Epithelial cell of umbilical artery (primary cell): Measurements from ENCODE around the gene SNCB. TPM values are rescaled to one million over a fixed set of nuclear protein-coding genes. Genes with fewer than 3 reads are reported as not detected.

Experiments
- total RNA-seq: library from RNA; depleted of rRNA; stranded (reverse); fragments of >200 nt; gene quantifications from 2 replicates; pipeline ENCODE4 v1.2.3, GENCODE V29; 2014

SNCB gene
- not detected in 2 replicates for total RNA-seq

DNA sequence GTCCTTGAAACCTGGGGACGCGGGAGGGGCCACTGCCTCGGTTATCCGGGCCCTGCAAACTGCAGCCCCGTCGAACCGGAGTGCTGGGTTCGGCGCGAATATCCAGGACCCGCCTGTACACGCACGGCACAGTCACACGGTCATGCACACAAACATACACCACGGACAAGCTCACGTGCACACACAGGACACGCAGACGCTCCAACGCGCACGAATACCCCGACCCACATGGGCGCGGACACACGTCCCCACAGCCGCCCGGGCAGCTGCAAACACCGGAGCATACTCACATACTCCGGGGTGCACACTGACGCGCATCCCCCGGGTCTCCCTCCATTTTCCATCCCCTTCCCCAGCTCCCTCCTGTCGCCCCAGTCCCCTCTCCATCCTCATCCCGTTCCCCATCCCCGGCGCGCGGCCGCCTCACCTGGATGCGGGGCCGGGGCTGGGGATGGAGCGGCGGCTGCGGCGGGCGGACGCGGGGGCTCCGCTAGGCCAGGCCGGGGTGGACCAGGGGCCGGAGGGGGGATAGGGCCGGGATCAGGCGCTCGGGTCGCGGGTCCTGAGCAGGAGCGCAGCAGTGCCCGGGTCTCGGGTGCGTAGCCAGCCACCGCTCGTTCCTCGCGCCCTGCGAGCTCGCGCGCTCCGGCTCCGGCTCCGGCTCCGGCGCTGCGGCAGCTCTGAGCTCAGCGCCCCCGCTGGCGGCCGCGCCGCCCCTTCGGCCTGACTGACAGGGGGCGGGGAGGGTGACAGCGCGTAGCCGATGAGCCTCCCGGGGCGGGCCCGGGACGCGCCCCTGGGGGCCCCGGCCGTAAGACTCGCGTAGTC lies at the start of gene SNCB, which contains the start of gene EIF4E1B:
TSS of gene SNCB (minus strand) at position 682 of the 828 bp plus-strand sequence. CDS start 880 bp downstream, outside the sequence.
TSS of gene EIF4E1B (plus strand) at position 823 of the 828 bp plus-strand sequence. CDS start 12,113 bp downstream, outside the sequence.

DNA sequence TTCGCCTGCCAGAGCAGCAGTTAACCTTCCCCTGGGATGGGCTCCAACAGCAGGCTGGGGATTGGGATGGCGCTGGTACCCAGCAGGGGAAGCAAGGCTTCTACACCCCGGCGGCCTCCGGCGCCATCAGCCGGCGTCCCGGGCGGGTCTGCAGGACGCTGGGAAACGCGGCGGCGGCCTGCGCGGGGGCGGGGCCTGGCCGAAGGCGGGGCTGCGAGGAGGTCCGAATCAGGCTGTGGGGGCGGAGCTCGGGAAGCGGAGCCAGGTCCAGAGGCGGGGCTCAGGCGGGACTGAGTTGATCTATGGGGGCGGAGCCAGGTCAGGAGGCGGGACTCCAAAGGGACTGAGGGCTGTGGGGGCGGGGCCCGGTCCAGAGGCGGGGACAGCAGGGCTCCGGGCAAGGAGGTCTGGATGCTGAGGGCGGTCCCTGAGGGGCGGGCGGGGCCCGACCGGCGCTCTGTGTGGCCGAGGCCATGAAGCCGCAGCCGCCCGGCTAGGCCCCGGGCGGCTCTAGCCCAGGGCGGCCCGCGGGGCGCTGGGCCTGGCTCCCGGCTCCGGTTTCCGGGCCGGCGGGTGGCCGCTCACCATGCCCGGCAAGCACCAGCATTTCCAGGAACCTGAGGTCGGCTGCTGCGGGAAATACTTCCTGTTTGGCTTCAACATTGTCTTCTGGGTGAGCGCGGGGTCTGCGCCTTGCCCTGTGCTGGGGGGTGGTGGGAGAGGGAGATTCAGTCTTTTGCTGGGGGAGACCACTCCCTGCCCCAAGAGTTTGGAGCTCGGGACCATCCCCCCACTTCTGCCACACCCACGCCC lies 16.9 kb upstream of the SNCB start, which contains the start of gene TSPAN17:
TSS of gene TSPAN17 (plus strand) at position 455 of the 813 bp plus-strand sequence. CDS start at position 587, 132 bp downstream.

DNA sequence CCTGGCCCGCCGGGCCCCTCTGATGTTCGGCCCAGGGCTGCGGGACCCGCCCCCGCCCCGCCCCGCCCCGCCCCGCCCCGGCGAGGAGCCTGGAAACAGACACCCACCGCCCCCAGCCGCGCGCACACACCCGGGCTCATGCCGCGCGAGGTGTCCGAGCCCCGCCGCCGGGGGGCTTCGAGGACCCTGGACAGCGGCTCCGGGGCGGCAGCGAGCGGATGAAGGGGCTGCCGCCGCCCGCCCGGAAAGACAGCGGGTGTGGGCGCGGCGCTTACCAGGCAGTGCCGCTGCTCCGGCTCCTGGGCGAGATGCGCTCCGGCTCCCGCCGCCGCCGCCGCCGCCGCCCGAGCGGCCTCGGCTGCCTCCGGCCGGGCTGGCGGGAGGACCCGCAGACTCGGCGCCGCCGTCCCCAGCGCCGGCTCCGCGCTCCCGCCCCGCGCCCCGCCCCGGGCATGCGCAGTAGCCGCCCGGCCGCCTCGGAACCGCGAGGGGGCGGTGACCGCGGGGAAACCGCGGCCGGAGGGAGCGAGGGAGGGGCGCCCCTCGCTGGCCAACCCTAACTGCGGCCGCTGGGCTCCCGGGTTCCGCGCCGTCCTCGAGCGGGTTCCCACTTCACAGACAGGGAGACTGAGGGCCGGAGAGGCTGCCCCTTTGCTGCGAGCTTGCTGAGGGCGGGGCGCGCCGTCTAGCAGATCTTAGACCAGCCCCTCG lies 20.5 kb downstream of the SNCB start, which contains the start of gene GPRIN1:
TSS of gene GPRIN1 (minus strand) at position 433 of the 711 bp plus-strand sequence. CDS start 10,322 bp downstream, outside the sequence.

Other genes with a start within 250 kb of the SNCB start
- gene NOP16, start 241.9 kb downstream of the SNCB start, total RNA-seq, result 34.4 and 39.2 TPM in 2 replicates
- gene HIGD2A, start 241.8 kb downstream of the SNCB start, total RNA-seq, result 13.2 and 24.4 TPM in 2 replicates
- gene CLTB, start 214.0 kb downstream of the SNCB start, total RNA-seq, result 145 and 173 TPM in 2 replicates
- gene FAF2, start 182.1 kb downstream of the SNCB start, total RNA-seq, result 36.5 and 37.7 TPM in 2 replicates
- gene RNF44, start 93.1 kb downstream of the SNCB start, total RNA-seq, result 1.2 and 4.2 TPM in 2 replicates
- not detected in 2 replicates for gene CDHR2, start 81.2 kb downstream of the SNCB start, total RNA-seq
- gene GPRIN1, start 20.4 kb downstream of the SNCB start, total RNA-seq, result 5.2 and 6.5 TPM in 2 replicates
- gene EIF4E1B, start 141 bp upstream of the SNCB start, total RNA-seq, result not detected in 2 replicates
- gene TSPAN17, start 16.9 kb upstream of the SNCB start, total RNA-seq, result 38.0 and 51.5 TPM in 2 replicates
- under 0.01 and 0.30 TPM in 2 replicates for gene UNC5A, start 180.0 kb upstream of the SNCB start, total RNA-seq